ENCODE results near the gene PRKCZ. TPM values are rescaled to one million over a fixed set of nuclear protein-coding genes. Genes with fewer than 3 reads are reported as not detected.

PRKCZ gene
- total and polyA plus RNA-seq, 9 donors: 3.4 to 16.1 (median 5.8) TPM

DNA sequence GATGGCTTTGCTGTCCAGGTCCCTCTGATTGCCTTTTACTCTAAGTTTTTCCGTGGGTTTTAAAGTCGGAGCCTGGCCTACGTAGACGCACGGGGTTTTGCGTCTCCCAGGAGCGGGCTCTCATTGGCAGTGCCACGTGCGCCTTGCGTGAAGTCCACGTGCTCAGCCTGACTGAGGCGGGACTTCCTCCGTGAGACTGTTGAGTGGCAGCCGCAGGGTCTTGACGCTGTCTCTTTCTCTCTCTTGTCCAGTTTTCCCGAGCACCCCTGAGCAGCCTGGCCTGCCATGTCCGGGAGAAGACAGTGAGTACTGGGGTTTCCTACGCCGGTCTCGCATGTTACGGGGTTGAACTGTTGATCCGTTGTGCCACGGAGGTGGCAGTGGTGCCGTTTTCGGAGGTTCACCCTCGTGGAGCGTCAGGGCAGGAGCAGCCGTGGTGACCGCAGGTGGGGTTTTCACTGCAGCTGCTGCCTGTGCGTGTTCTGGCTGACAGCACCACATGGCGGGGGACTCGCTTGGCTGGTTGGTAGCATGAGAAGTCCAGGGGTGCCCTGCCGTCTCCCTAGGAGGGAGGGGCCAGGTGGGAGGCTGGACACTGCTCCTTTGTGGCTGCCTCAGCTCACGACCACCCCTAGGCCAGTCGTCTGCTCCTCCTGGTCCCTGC, 9.2 kb downstream of the PRKCZ start:
- 84 to 91% (median 89%) methylated on average over 32 to 35 of the region's 35 CpGs for WGBS, 3 donors
- H3K27ac ChIP-seq: no peak overlapping the region
- H3K4me1 ChIP-seq (ENCODE audit: insufficient read depth): no peaks in the 10 kb centered on the region
- intact Hi-C loops (cut with DNase I): no loop called here
- no peaks in the 10 kb centered on the region for H3K9me3 ChIP-seq
- no peak overlapping the region for H3K4me3 ChIP-seq
- no peaks in the 10 kb centered on the region for H3K36me3 ChIP-seq
- no peak for DNase-seq
- no peak for TF ChIP-seq POLR2A (IDR thresholded peaks at IDR 0.05)
- TF ChIP-seq, protein P1, sequence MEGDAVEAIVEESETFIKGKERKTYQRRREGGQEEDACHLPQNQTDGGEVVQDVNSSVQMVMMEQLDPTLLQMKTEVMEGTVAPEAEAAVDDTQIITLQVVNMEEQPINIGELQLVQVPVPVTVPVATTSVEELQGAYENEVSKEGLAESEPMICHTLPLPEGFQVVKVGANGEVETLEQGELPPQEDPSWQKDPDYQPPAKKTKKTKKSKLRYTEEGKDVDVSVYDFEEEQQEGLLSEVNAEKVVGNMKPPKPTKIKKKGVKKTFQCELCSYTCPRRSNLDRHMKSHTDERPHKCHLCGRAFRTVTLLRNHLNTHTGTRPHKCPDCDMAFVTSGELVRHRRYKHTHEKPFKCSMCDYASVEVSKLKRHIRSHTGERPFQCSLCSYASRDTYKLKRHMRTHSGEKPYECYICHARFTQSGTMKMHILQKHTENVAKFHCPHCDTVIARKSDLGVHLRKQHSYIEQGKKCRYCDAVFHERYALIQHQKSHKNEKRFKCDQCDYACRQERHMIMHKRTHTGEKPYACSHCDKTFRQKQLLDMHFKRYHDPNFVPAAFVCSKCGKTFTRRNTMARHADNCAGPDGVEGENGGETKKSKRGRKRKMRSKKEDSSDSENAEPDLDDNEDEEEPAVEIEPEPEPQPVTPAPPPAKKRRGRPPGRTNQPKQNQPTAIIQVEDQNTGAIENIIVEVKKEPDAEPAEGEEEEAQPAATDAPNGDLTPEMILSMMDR (IDR thresholded peaks at IDR 0.05): no peak
- TF ChIP-seq EP300 (IDR thresholded peaks at IDR 0.05): no peak
- H3K27me3 ChIP-seq: no peaks in the 10 kb centered on the region

DNA sequence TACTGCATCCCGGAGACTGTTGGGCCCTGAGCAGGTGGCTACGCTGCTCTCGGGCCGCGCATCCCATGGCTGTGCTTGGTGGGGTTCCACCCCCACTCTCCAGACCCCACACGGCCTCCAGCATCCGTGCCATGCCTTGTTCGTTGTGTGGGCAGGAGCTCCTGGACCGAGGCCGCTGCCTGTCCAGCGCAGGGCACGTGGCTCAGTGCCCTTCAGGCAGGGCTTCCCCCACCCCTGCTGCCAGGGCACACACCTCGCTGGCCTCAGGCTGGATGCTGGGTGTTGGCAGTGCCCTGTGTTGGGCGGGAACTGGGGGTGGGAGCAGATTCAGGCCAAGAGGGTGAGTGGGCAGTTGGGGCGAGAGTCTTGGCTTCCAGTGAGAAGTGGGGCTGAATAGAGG, 9.9 kb downstream of the PRKCZ start:
- H3K27me3 ChIP-seq: no peaks in the 10 kb centered on the region
- no peak for DNase-seq
- no peak for TF ChIP-seq EP300 (IDR thresholded peaks at IDR 0.05)
- TF ChIP-seq, protein P1 (IDR thresholded peaks at IDR 0.05): no peak
- TF ChIP-seq POLR2A (IDR thresholded peaks at IDR 0.05): no peak
- H3K27ac ChIP-seq: no peak overlapping the region
- no peak overlapping the region for H3K4me3 ChIP-seq
- intact Hi-C loops (cut with DNase I): no loop called here
- H3K9me3 ChIP-seq: no peaks in the 10 kb centered on the region
- H3K36me3 ChIP-seq: no peaks in the 10 kb centered on the region
- H3K4me1 ChIP-seq (ENCODE audit: insufficient read depth): no peaks in the 10 kb centered on the region
- WGBS, 3 donors: 87 to 92% (median 88%) methylated on average over 15 of the region's 15 CpGs

DNA sequence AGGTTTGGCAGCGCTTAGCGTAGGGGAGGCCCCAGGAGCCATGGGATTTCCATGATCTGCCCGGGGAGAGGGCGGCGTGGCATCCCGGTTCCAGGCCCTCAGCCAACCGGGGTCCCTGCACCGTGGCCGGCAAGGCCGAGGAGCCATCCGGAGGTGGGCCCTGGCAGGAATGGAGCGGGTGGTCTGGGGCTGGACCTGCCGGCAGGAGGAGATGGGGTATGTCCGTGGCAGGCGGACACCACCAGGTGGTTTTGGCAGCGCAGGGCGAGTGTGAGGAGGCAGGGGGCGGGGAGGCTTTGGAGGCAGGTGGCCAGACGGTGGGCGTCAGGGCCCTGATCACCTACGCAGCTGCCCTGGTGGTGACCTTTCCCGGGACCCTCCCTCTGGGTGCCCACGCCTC, 10.3 kb downstream of the PRKCZ start:
- Histone ChIP-seq H3K27me3 (no peaks in the 10 kb centered on the region), H3K4me1 (ENCODE audit: insufficient read depth) (no peaks in the 10 kb centered on the region), H3K9me3 (no peaks in the 10 kb centered on the region), H3K36me3 (no peaks in the 10 kb centered on the region), H3K4me3 (no peak overlapping the region), H3K27ac (no peak overlapping the region)
- no peak for DNase-seq
- WGBS, 3 donors: 88 to 89% (median 88%) methylated on average over 23 of the region's 23 CpGs
- no peak for TF ChIP-seq POLR2A (IDR thresholded peaks at IDR 0.05)
- TF ChIP-seq EP300 (IDR thresholded peaks at IDR 0.05): no peak
- TF ChIP-seq, protein P1 (IDR thresholded peaks at IDR 0.05): no peak
- intact Hi-C loops (cut with DNase I): no loop called here

DNA sequence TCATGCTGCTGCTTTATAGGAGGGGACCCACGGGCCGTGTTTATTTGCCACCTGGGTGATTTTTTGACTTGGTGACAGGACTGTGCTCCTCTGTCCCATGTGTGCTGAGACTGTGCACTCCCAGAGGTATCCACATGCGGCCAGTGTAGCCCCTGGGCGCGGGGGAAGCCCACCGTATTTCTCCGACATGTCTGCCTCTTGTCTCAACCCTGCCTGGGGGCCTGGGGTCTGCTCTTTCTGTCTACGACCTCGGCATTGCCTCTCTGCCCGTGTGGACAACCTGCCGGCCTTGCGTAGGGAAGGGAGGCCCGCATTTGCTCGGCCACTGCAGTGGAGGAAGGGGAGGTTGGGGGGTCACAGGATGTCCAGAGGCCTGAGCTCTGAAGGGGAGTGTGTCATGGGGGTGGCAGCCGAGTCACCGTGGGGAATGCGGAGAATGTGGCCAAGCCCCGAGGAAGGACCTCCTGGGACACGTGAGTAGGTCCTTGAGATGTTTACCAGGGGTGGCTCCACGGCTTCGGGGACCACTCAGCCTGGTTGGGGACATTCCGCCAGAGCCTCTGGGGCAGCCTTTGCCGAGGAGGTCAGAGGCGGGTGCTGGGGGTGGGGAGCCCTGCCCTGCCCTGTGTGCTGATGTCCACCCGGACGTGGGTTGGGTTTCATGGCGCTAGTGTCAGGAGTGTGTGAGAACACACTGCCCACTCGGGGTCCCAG, 11.0 kb downstream of the PRKCZ start:
- Histone ChIP-seq H3K9me3 (no peaks in the 10 kb centered on the region), H3K27ac (no peak overlapping the region), H3K4me3 (no peak overlapping the region), H3K4me1 (ENCODE audit: insufficient read depth) (no peaks in the 10 kb centered on the region), H3K27me3 (no peaks in the 10 kb centered on the region), H3K36me3 (no peaks in the 10 kb centered on the region)
- intact Hi-C loops (cut with DNase I): no loop called here
- DNase-seq: no peak
- WGBS, 3 donors: 77 to 80% (median 80%) methylated on average over 28 of the region's 28 CpGs
- TF ChIP-seq, protein P1 (IDR thresholded peaks at IDR 0.05): no peak
- TF ChIP-seq POLR2A (IDR thresholded peaks at IDR 0.05) (no peak), EP300 (IDR thresholded peaks at IDR 0.05) (no peak)
